SH-SY5Y (cell line): ENCODE measurements around the gene FUT8.

Experiments used
- GATA2 ChIP-seq: IDR thresholded peaks from 2 replicates; pipeline ENCODE4 v1.6.1; 2011; ENCODE audit warnings: mild to moderate bottlenecking, low read depth, low read length
- GATA3 ChIP-seq: IDR thresholded peaks from 2 replicates; pipeline ENCODE4 v1.6.1; 2011; ENCODE audit warnings: low read depth, mild to moderate bottlenecking, low read length, moderate library complexity

FUT8 gene

DNA sequence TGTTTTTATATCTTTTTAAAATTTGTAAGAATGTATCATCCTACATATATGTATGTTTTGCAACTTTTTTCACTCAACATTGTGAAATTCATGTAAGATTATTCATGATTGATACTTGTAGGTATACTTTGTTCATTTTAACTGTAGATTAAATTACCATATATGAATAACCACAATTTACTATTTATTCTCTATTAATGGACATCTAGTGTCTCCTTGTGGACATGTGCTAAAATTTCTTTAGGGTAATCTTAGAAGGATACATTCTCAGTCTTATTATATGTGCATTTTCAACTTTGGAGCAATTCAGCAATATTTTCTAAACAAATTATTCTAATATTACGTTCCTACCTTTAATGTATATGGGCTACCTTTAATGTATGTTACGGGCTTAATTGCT lies 192.4 kb downstream of the FUT8 start:
- TF ChIP-seq GATA3, result no peak
- TF ChIP-seq GATA2, result no peak

DNA sequence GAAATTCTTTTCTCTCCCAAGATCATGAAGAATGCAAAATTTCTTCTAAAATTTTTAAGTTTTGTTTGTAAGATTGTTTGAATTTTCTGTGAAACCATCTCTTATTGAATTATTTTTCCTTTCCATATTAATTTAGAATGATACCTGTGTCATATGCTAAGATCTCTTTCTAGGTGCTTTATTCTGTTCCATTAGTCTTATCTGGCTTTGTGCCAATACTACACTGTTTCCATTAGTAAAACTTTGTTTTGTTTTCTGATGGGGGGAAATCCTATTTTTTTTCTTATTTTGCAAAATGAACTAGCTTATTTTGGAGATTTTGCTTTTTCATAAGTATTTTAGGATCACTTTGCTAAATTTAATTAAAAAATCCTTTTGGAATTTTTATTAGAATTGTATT lies 193.9 kb downstream of the FUT8 start:
- TF ChIP-seq GATA2 (no peak), GATA3 (no peak)

- TF ChIP-seq GATA3 (no peak), GATA2 (no peak)
Observed at GRCh38 chr14:65613131-65613650, 200.7 kb downstream of the FUT8 start.

- TF ChIP-seq GATA3, result no peak
- no peak for TF ChIP-seq GATA2
Observed at GRCh38 chr14:65618996-65619395, 206.5 kb downstream of the FUT8 start.

GRCh38 chr14:65620195-65620594 lies 207.7 kb downstream of the FUT8 start:
- TF ChIP-seq GATA3 (no peak), GATA2 (no peak)

- TF ChIP-seq GATA2 (no peak), GATA3 (no peak)
Observed at GRCh38 chr14:65622703-65623102, 210.2 kb downstream of the FUT8 start.

- TF ChIP-seq GATA2 (no peak), GATA3 (no peak)
Observed at GRCh38 chr14:65623759-65624158, 211.2 kb downstream of the FUT8 start.

DNA sequence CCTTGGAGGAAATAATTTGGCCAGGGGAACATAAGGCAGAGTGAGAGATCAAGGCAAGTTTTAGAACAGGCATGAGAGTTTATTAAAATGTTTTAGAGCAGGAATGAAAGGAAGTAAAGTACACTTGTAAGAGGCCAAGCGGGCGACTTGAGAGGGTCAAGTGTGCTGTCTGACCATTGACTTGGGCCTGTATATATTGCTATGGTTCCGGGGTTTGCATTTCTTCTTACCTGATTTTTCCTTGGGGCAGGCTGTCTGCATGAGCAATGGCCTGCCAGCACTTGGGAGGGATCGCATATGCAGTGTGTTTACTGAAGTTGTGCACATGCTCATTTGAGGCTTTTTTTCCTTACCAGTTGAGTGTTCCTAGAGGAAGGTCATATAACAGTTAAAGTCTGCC lies 214.8 kb downstream of the FUT8 start:
- no peak for TF ChIP-seq GATA3
- no peak for TF ChIP-seq GATA2

DNA sequence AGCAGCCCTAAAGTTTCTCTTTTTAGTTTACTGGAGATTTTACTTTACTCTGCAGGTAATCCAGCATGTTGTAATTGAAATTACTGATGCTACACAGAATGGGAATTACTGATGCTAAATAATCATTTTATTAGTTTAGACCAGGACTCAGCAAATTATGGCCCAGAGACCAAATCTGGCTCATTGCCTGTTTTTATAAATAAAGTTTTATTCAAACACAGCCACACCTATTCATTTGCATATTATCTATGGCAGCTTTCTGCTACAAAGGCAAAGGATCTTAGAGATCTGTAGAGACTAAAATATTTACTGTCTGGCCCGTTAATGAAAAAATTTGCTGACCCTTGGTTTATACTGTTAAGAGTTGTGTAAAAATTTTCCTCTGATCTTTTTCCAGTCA lies 216.1 kb downstream of the FUT8 start:
- TF ChIP-seq GATA2, result no peak

GRCh38 chr14:65631040-65631439 lies 218.5 kb downstream of the FUT8 start:
- TF ChIP-seq GATA3 (no peak), GATA2 (no peak)

GRCh38 chr14:65632487-65632886 lies 220.0 kb downstream of the FUT8 start:
- no peak for TF ChIP-seq GATA3
- no peak for TF ChIP-seq GATA2

DNA sequence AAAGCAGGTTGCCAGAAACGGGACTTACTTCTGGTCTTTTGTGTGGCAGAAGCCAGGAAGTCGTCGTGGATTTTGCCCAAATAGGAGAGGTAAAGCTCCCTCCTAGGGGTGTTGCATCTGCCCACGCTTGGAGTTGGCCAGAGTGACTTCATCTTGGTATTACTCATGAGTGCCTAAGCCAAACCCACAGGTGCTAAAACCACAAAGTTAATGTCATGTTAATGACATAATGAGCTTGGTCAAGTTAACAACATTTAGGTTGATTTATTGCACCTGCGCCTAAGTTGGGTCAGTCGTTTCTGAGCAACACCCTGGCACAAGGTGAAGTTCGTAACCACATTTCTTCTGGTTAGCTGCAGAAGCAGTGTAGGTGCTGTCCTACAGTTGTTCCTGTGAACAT lies 225.2 kb downstream of the FUT8 start:
- TF ChIP-seq GATA3 (no peak), GATA2 (no peak)

- TF ChIP-seq GATA3, result no peak
- TF ChIP-seq GATA2, result no peak
Observed at GRCh38 chr14:65639216-65639615, 226.7 kb downstream of the FUT8 start.

GRCh38 chr14:65650826-65651225 lies 238.3 kb downstream of the FUT8 start:
- TF ChIP-seq GATA3, result no peak
- no peak for TF ChIP-seq GATA2

GRCh38 chr14:65656554-65656953 lies 244.0 kb downstream of the FUT8 start:
- no peak for TF ChIP-seq GATA2
- TF ChIP-seq GATA3, result no peak

- TF ChIP-seq GATA2 (no peak), GATA3 (no peak)
Observed at GRCh38 chr14:65658202-65658601, 245.7 kb downstream of the FUT8 start.
